Lower lobe of right lung (tissue), 2 donors: ENCODE measurements around the gene HPS4. TPM values are rescaled to one million over a fixed set of nuclear protein-coding genes. Genes with fewer than 3 reads are reported as not detected.

ENCODE experiments used
- ATAC-seq, 2 donors: fragments of 200-7000 bp; cut with Tn5 transposase; one replicate each; pipeline ENCODE4 v1.9.1; 2020 to 2022; ENCODE audit warnings: mild to moderate bottlenecking in 2 of 2, moderate library complexity in 2 of 2
- DNase-seq: peaks from one replicate; pipeline ENCODE4 v3.0.0-alpha.2; 2020
- H3K27ac ChIP-seq: fragments of 200-600 bp; one replicate; pipeline ENCODE4 v1.8.0; 2022
- H3K27me3 ChIP-seq: fragments of 200-600 bp; one replicate; pipeline ENCODE4 v1.8.0; 2022; ENCODE audit warnings: low read depth
- H3K36me3 ChIP-seq: fragments of 200-600 bp; one replicate; pipeline ENCODE4 v1.8.0; 2022; ENCODE audit warnings: mild to moderate bottlenecking
- H3K4me1 ChIP-seq: fragments of 200-600 bp; one replicate; pipeline ENCODE4 v1.8.0; 2022
- H3K4me3 ChIP-seq: fragments of 200-600 bp; one replicate; pipeline ENCODE4 v1.8.0; 2022; ENCODE audit warnings: mild to moderate bottlenecking
- H3K9me3 ChIP-seq: fragments of 200-600 bp; one replicate; pipeline ENCODE4 v1.8.0; 2022
- intact Hi-C: fragments of 100-400 bp; cut with DNase I; formaldehyde crosslinking; loops from one replicate; pipeline ENCODE4 v1.11.0; 2022
- total RNA-seq: library from RNA; stranded (reverse); fragmentation: NEBNext Ultra II Directional; extraction: Animal tissue kit (Norgen Biotek cat#: 25700); gene quantifications from one replicate; pipeline ENCODE4 v1.2.1, GENCODE V29; 2021
- TF ChIP-seq, protein P1 (sequence below): fragments of 200-600 bp; IDR thresholded peaks from one replicate; pipeline ENCODE4 v1.8.0; 2022; ENCODE audit warnings: antibody characterized with exemption, mild to moderate bottlenecking
- donor health status: DM: no; HTN: yes; CAD: no; lungs with severe emphysema.

Gene HPS4
- total RNA-seq, 1 donor from 2014 or later, result 39.8 TPM

DNA sequence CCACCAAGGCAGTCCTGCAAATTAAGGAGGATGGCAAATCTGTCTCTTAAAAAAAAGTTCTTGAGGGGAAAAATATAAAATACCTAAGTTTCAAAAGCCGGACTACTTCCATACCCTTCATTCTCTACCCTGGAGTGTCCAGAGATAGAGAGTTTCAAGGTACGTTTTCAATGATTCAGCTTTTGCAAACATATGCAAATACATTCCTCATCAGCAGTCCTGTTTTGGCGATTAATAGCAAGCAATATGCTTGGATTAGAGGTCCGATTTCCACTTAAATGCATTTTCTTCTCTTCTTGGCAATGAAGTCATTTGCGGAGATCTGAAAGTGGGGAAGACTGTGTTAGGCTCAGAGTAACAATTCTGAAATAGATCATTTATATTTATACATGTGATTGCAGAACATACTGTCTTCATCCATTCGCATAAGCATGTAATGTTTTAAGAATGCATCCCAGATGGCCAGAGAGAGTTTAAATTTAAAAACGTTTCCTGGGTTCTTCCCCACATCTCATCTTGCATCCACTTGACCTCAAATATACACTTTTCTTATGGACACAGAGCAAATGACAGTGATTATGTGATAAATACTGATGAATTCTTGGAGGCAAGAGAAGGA is 42.5 kb upstream of the HPS4 start:
- H3K4me3 ChIP-seq, result no peak overlapping the region
- no peak for DNase-seq
- no peak overlapping the region for H3K27ac ChIP-seq
- ATAC-seq, result no peak
- intact Hi-C loops, result no loop called here
- no peaks in the 10 kb centered on the region for H3K9me3 ChIP-seq
- peaks cover 13% of the 10 kb centered on the region for H3K4me1 ChIP-seq
- TF ChIP-seq, protein P1, sequence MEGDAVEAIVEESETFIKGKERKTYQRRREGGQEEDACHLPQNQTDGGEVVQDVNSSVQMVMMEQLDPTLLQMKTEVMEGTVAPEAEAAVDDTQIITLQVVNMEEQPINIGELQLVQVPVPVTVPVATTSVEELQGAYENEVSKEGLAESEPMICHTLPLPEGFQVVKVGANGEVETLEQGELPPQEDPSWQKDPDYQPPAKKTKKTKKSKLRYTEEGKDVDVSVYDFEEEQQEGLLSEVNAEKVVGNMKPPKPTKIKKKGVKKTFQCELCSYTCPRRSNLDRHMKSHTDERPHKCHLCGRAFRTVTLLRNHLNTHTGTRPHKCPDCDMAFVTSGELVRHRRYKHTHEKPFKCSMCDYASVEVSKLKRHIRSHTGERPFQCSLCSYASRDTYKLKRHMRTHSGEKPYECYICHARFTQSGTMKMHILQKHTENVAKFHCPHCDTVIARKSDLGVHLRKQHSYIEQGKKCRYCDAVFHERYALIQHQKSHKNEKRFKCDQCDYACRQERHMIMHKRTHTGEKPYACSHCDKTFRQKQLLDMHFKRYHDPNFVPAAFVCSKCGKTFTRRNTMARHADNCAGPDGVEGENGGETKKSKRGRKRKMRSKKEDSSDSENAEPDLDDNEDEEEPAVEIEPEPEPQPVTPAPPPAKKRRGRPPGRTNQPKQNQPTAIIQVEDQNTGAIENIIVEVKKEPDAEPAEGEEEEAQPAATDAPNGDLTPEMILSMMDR, result no peak
- no peaks in the 10 kb centered on the region for H3K27me3 ChIP-seq
- peaks cover 73% of the 10 kb centered on the region for H3K36me3 ChIP-seq

DNA sequence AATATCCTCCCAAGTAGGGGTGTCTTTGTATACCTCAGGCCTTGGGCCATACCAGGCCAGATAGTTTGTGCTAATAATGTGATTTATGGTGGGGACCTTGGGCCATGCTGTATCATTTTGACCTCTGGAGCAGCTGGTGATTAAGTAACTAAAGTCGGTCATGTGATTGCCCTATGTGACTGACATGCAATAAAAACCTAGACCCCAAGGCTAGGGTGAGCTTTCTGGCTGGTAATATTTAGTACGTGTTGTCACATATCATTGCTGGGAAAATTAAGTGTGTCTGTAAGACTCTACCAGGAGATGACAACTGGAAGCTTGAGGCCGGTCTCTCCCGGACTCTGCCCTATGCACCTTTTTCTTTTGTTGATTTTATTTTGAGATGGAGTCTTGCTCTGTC is 41.3 kb upstream of the HPS4 start:
- TF ChIP-seq, protein P1, result no peak
- Histone ChIP-seq H3K9me3 (no peaks in the 10 kb centered on the region), H3K36me3 (peaks cover 64% of the 10 kb centered on the region), H3K27ac (no peak overlapping the region), H3K4me3 (no peak overlapping the region), H3K4me1 (peaks cover 10% of the 10 kb centered on the region), H3K27me3 (no peaks in the 10 kb centered on the region)
- intact Hi-C loops, result no loop called here
- DNase-seq (no peak), ATAC-seq (no peak)

DNA sequence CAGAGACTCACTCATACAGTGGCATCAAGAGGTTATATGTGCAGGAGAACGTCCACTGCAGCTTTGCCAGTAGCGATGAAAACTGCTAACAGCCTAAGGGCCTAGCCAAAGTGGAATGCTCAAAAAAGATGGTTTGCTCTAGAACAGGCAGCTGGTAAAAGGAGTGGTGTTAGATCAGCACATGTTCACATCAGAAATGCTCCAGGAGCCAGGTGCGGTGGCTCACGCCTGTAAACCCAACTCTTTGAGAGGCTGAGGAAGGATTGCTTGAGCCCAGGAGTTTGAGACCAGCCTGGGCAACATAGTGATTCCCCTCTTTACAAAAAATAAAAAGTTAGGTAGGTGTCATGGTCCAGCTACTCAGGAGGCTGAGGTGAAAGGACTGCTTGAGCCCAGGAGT is 39.0 kb upstream of the HPS4 start:
- intact Hi-C loops, result no loop called here
- Histone ChIP-seq H3K27me3 (no peaks in the 10 kb centered on the region), H3K4me3 (no peak overlapping the region), H3K9me3 (no peaks in the 10 kb centered on the region), H3K36me3 (peaks cover 46% of the 10 kb centered on the region), H3K27ac (no peak overlapping the region), H3K4me1 (no peaks in the 10 kb centered on the region)
- TF ChIP-seq, protein P1, result no peak
- DNase-seq (no peak), ATAC-seq (no peak)

DNA sequence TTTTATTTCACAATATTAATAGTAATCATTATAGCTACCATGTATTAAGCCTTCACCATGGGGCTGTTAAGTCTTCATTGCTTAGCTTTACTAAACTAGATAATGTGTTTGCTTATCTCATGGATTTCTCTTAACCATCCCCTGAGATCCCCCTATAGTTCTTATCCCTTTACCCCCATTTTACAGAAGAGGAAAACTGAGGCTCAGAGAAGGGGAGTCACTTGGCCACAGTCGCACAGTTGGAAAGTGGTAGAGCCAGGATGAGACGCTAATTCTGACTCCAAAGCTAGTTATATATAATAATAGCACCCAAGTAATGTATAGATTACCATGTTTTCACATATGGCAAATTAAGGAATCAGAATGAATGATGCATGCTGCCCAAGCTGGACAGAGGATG is 38.4 kb upstream of the HPS4 start:
- no peak overlapping the region for H3K4me3 ChIP-seq
- no peak overlapping the region for H3K27ac ChIP-seq
- H3K36me3 ChIP-seq, result peaks cover 40% of the 10 kb centered on the region
- ATAC-seq (no peak), DNase-seq (no peak)
- no peaks in the 10 kb centered on the region for H3K4me1 ChIP-seq
- no peaks in the 10 kb centered on the region for H3K9me3 ChIP-seq
- intact Hi-C loops, result no loop called here
- no peaks in the 10 kb centered on the region for H3K27me3 ChIP-seq
- TF ChIP-seq, protein P1, result no peak

DNA sequence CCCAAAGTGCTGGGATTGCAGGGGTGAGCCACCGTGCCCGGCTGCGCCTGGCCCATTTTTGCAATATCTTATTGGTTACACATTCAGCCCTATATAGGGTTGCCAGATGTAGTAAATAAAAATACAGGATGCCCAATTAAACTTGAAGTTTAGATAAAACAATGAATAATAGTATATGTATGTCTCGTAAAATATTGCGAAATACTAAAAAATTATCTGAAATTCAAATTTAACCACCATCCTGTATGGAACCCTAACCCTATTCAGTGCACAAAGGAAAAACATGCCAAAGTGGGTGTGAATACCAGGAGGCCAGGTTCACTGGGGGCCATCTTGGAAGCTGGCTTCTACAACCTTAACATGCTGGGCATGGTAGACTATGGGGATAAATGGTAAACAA is 33.8 kb upstream of the HPS4 start:
- intact Hi-C loops, result no loop called here
- Histone ChIP-seq H3K9me3 (no peaks in the 10 kb centered on the region), H3K36me3 (peaks cover 5% of the 10 kb centered on the region), H3K27ac (peak overlapping the region; percentile 6), H3K4me3 (no peak overlapping the region), H3K27me3 (no peaks in the 10 kb centered on the region), H3K4me1 (peaks cover 12% of the 10 kb centered on the region)
- DNase-seq, result no peak
- TF ChIP-seq, protein P1, result no peak
- ATAC-seq, result no peak
